CD14-positive monocyte (primary cell): ENCODE results near the gene NTM. TPM values are rescaled to one million over a fixed set of nuclear protein-coding genes. Genes with fewer than 3 reads are reported as not detected.

Experiments used
- DNase-seq, 3 donors: peaks; one replicate each; pipeline ENCODE4 v3.0.0-alpha.2; 2011 to 2022
- H2AFZ ChIP-seq: 2 replicates; pipeline ENCODE4 v1.6.0; 2012; ENCODE audit warnings: mild to moderate bottlenecking, low read depth, low read length, inconsistent platforms; ENCODE audit not compliant: insufficient read depth, poor library complexity, severe bottlenecking
- H3K27ac ChIP-seq, 2 donors: 1 replicate in 1 of 2; 2 replicates in 1 of 2; pipeline ENCODE4 v1.5.1; 2012 to 2013; ENCODE audit warnings: low read length in 2 of 2, control low read depth in 1 of 2, inconsistent platforms in 1 of 2, low read depth in 1 of 2, mild to moderate bottlenecking in 1 of 2
- H3K27me3 ChIP-seq, 2 donors: one replicate each; pipeline versions ENCODE4 v1.6.0 to v1.6.1; 2011 to 2013; ENCODE audit warnings: low read length in 2 of 2; ENCODE audit not compliant: control insufficient read depth in 2 of 2, insufficient read depth in 2 of 2
- H3K36me3 ChIP-seq, 2 donors: replicated peaks in 1 of 2; 1 replicate in 1 of 2; 2 replicates in 1 of 2; pipeline versions ENCODE4 v1.5.1 to v1.6.1; 2012 to 2013; ENCODE audit warnings: low read length in 2 of 2, control low read depth in 1 of 2, inconsistent platforms in 1 of 2, mild to moderate bottlenecking in 1 of 2; ENCODE audit not compliant: insufficient read depth in 2 of 2, control insufficient read depth in 1 of 2
- H3K4me1 ChIP-seq, 2 donors: 1 replicate in 1 of 2; 2 replicates in 1 of 2; pipeline versions ENCODE4 v1.5.1 to v1.6.1; 2012 to 2013; ENCODE audit warnings: low read length in 2 of 2, control low read depth in 1 of 2, inconsistent platforms in 1 of 2, mild to moderate bottlenecking in 1 of 2, moderate library complexity in 1 of 2; ENCODE audit not compliant: insufficient read depth in 2 of 2, control insufficient read depth in 1 of 2
- H3K4me2 ChIP-seq: replicated peaks from 2 replicates; pipeline ENCODE3; 2012; ENCODE audit warnings: low read length, moderate library complexity, mild to moderate bottlenecking; ENCODE audit not compliant: poor library complexity, severe bottlenecking; ENCODE audit errors: extremely low read depth
- H3K4me3 ChIP-seq, 3 experiments: fragments of 200-600 bp in 1 of 3; sonication (generic) in 1 of 3; replicated peaks in 1 of 3; 1 replicate in 2 of 3; 2 replicates in 1 of 3; pipeline ENCODE4 v1.5.1; 2011 to 2013; ENCODE audit warnings: low read length in 3 of 3, mild to moderate bottlenecking in 3 of 3, control low read depth in 2 of 3, low read depth in 2 of 3, inconsistent platforms in 1 of 3, moderate library complexity in 1 of 3
- H3K79me2 ChIP-seq: 2 replicates; pipeline ENCODE4 v1.6.0; 2012; ENCODE audit warnings: mild to moderate bottlenecking, control low read depth, inconsistent platforms, low read length, moderate library complexity; ENCODE audit not compliant: insufficient read depth
- H3K9ac ChIP-seq: 2 replicates; pipeline ENCODE4 v1.6.0; 2017; ENCODE audit warnings: low read length, mild to moderate bottlenecking; ENCODE audit not compliant: insufficient read depth, poor library complexity, severe bottlenecking
- H3K9me3 ChIP-seq, 2 donors: replicated peaks in 1 of 2; 1 replicate in 1 of 2; 2 replicates in 1 of 2; pipeline versions ENCODE4 v1.5.1 to v1.6.1; 2012 to 2013; ENCODE audit warnings: low read length in 2 of 2, control low read depth in 1 of 2; ENCODE audit not compliant: control insufficient read depth in 1 of 2, insufficient read depth in 1 of 2
- H4K20me1 ChIP-seq: 2 replicates; pipeline ENCODE4 v1.6.0; 2012; ENCODE audit warnings: mild to moderate bottlenecking, low read length, control low read depth, moderate library complexity; ENCODE audit not compliant: insufficient read depth
- H3K27ac Mint-ChIP-seq, 7 donors: one replicate each; pipeline ENCODE4 v1.8.0; 2020; ENCODE audit warnings: mild to moderate bottlenecking in 7 of 7, mixed read lengths in 7 of 7, moderate library complexity in 6 of 7, inconsistent platforms in 2 of 7
- H3K27me3 Mint-ChIP-seq, 3 donors: one replicate each; pipeline ENCODE4 v1.8.0; 2021 to 2022; ENCODE audit warnings: low read depth in 3 of 3, mild to moderate bottlenecking in 3 of 3, mixed read lengths in 3 of 3, moderate library complexity in 3 of 3, inconsistent platforms in 1 of 3
- H3K36me3 Mint-ChIP-seq, 2 donors: one replicate each; pipeline ENCODE4 v1.8.0; 2020; ENCODE audit warnings: mixed read lengths in 2 of 2, inconsistent platforms in 1 of 2, mild to moderate bottlenecking in 1 of 2
- H3K4me1 Mint-ChIP-seq: one replicate; pipeline ENCODE4 v1.8.0; 2020; ENCODE audit warnings: mild to moderate bottlenecking, mixed read lengths
- H3K4me3 Mint-ChIP-seq, 2 donors: one replicate each; pipeline ENCODE4 v1.8.0; 2020; ENCODE audit warnings: mild to moderate bottlenecking in 2 of 2, mixed read lengths in 2 of 2, moderate library complexity in 1 of 2
- H3K9me3 Mint-ChIP-seq, 7 donors: one replicate each; pipeline ENCODE4 v1.8.0; 2020 to 2022; ENCODE audit warnings: mixed read lengths in 7 of 7, mild to moderate bottlenecking in 6 of 7, moderate library complexity in 6 of 7, inconsistent platforms in 2 of 7
- CTCF ChIP-seq: fragments of 200-600 bp; IDR thresholded peaks from one replicate; pipeline ENCODE4 v1.8.0; 2022; ENCODE audit warnings: antibody characterized with exemption, mild to moderate bottlenecking
- WGBS: methylation state at CpG from one replicate; pipeline ENCODE4 v1.1.5; 2013; ENCODE audit warnings: missing lambda C conversion rate; ENCODE audit not compliant: insufficient coverage; 5-methylcytosine and 5-hydroxymethylcytosine counted together
- intact Hi-C, 2 donors: fragments of 100-400 bp; cut with micrococcal nuclease; formaldehyde crosslinking; loops; one replicate each; pipeline versions ENCODE4 v1.15.0 to v1.15.1; 2023
- polyA plus RNA-seq, 3 donors: library from polyadenylated mRNA; depleted of rRNA in 1 of 3; unstranded in 2 of 3; stranded (reverse) in 1 of 3; fragments of 300-500 nt in 2 of 3; fragments of >200 nt in 1 of 3; fragmentation: Illumina TruSeq in 2 of 3; gene quantifications; 1 replicate in 2 of 3; 2 replicates in 1 of 3; pipeline ENCODE4 v1.2.3, GENCODE V29; 2012 to 2021

The NTM gene
- polyA plus RNA-seq, 3 donors, result not detected

GRCh38 chr11:131810541-131810940 is 440.1 kb downstream of the NTM start:
- Mint-ChIP-seq H3K27me3 (peaks cover 3 to 6% (median 6%) of the 10 kb centered on the region in 3 donors), H3K36me3 (no peaks in the 10 kb centered on the region), H3K4me1 (peaks cover 6% of the 10 kb centered on the region), H3K9me3 (no peaks in the 10 kb centered on the region), H3K27ac (no peak overlapping the region), H3K4me3 (no peak overlapping the region)
- Histone ChIP-seq H3K4me3 (no peak overlapping the region), H3K9ac (no peak overlapping the region), H3K27ac (no peak overlapping the region), H3K36me3 (no peaks in the 10 kb centered on the region), H3K9me3 (no peaks in the 10 kb centered on the region), H2AFZ (no peak overlapping the region), H3K4me2 (no peak overlapping the region), H3K79me2 (no peaks in the 10 kb centered on the region), H3K4me1 (peaks cover 4 to 7% of the 10 kb centered on the region in 2 donors), H3K27me3 (no peaks in the 10 kb centered on the region), H4K20me1 (no peaks in the 10 kb centered on the region)
- peak in 1 of 3 donors; percentile 5 for DNase-seq
- no peak for TF ChIP-seq CTCF
- intact Hi-C loops, result no loop called here
- WGBS, result 76% methylated on average over 2 of the region's 3 CpGs

- no peak overlapping the region for H3K27ac Mint-ChIP-seq
- intact Hi-C loops, result no loop called here
- H3K4me1 ChIP-seq, result peaks cover 4 to 7% of the 10 kb centered on the region in 2 donors
- no peak for TF ChIP-seq CTCF
- no peak overlapping the region for H3K4me2 ChIP-seq
- no peak overlapping the region for H3K27ac ChIP-seq
- no peak overlapping the region for H2AFZ ChIP-seq
- peak in 1 of 3 donors; percentile 35 for DNase-seq
- H3K79me2 ChIP-seq, result no peaks in the 10 kb centered on the region
- H3K9me3 Mint-ChIP-seq, result no peaks in the 10 kb centered on the region
- H3K36me3 ChIP-seq, result no peaks in the 10 kb centered on the region
- H4K20me1 ChIP-seq, result no peaks in the 10 kb centered on the region
- H3K4me1 Mint-ChIP-seq, result peaks cover 10% of the 10 kb centered on the region
- H3K4me3 ChIP-seq, result no peak overlapping the region
- H3K36me3 Mint-ChIP-seq, result no peaks in the 10 kb centered on the region
- WGBS, result 100% methylated on average over 1 of the region's 3 CpGs
- no peaks in the 10 kb centered on the region for H3K9me3 ChIP-seq
- no peaks in the 10 kb centered on the region for H3K27me3 ChIP-seq
- no peak overlapping the region for H3K9ac ChIP-seq
- no peak overlapping the region for H3K4me3 Mint-ChIP-seq
- H3K27me3 Mint-ChIP-seq, result peaks cover 4 to 6% (median 6%) of the 10 kb centered on the region in 3 donors
Observed at GRCh38 chr11:131811383-131811782, 441.0 kb downstream of the NTM start.
